Kidney (tissue), 14 donors: ENCODE data around the gene TECPR1. TPM values are rescaled to one million over a fixed set of nuclear protein-coding genes. Genes with fewer than 3 reads are reported as not detected.

Experiments used
- DNase-seq, 5 donors: peaks; one replicate each; pipeline ENCODE4 v3.0.0-alpha.2; 2013 to 2020
- FAIRE-seq: peaks from 2 replicates; lab custom pipeline; 2012; peaks lifted over from hg19 to GRCh38; lab: Jason Lieb, UNC
- H3K27ac ChIP-seq, 2 donors: one replicate each; pipeline ENCODE4 v1.7.0; 2013; ENCODE audit warnings: low read depth in 2 of 2, low read length in 2 of 2, inconsistent platforms in 1 of 2
- H3K27me3 ChIP-seq: one replicate; pipeline ENCODE4 v1.7.1; 2013; ENCODE audit warnings: low read length, inconsistent platforms; ENCODE audit not compliant: control insufficient read depth, insufficient read depth
- H3K36me3 ChIP-seq, 3 donors: one replicate each; pipeline versions ENCODE4 v1.7.0 to v1.7.1; 2013; ENCODE audit warnings: low read length in 3 of 3, control low read depth in 1 of 3, inconsistent platforms in 1 of 3; ENCODE audit not compliant: insufficient read depth in 3 of 3, control insufficient read depth in 2 of 3
- H3K4me1 ChIP-seq, 3 donors: one replicate each; pipeline versions ENCODE4 v1.7.0 to v1.7.1; 2013; ENCODE audit warnings: low read length in 3 of 3, inconsistent platforms in 1 of 3, low read depth in 1 of 3; ENCODE audit not compliant: control insufficient read depth in 2 of 3, insufficient read depth in 2 of 3
- H3K4me3 ChIP-seq, 3 donors: one replicate each; pipeline versions ENCODE4 v1.7.0 to v1.8.1; 2013; ENCODE audit warnings: low read length in 3 of 3, control low read depth in 1 of 3, inconsistent platforms in 1 of 3
- H3K9ac ChIP-seq, 3 donors: one replicate each; pipeline versions ENCODE4 v1.7.0 to v1.7.1; 2013; ENCODE audit warnings: low read length in 3 of 3, control low read depth in 1 of 3, inconsistent platforms in 1 of 3
- H3K9me3 ChIP-seq, 3 donors: one replicate each; pipeline versions ENCODE4 v1.7.0 to v1.7.1; 2013; ENCODE audit warnings: low read length in 3 of 3, control low read depth in 1 of 3, inconsistent platforms in 1 of 3; ENCODE audit not compliant: control insufficient read depth in 2 of 3, insufficient read depth in 1 of 3
- CTCF ChIP-seq: IDR thresholded peaks from 3 replicates; pipeline ENCODE4 v1.5.1; 2012; ENCODE audit warnings: mild to moderate bottlenecking, moderate library complexity, borderline replicate concordance; ENCODE audit not compliant: insufficient read depth; ENCODE audit errors: extremely low read depth
- intact Hi-C: fragments of 100-400 bp; cut with DNase I; formaldehyde crosslinking; loops from one replicate; pipeline ENCODE4 v1.11.1; 2022
- polyA plus RNA-seq: library from polyadenylated mRNA; stranded (reverse); fragments of 350-450 nt; fragmentation: Illumina TruSeq; extraction: RNeasy Lipid Tissue Mini Kit (QIAGEN cat#74804); gene quantifications from one replicate; pipeline ENCODE4 v1.2.3, GENCODE V29; 2014; ENCODE audit warnings: low read depth, low replicate concordance; ENCODE audit not compliant: insufficient read depth
- total RNA-seq: library from RNA; stranded (reverse); fragmentation: NEBNext Ultra II Directional; extraction: Animal tissue kit (Norgen Biotek cat#: 25700); gene quantifications from one replicate; pipeline ENCODE4 v1.2.1, GENCODE V29; 2021
- donor health status: control.
- donor health status: control.
- donor health status: control.
- donor health status: control.
- donor health status: control.
- donor health status: DM: yes; HTN: yes; CAD: no.
- donor health status: Normal renal cell carcinoma (clear cell type).

The TECPR1 gene
- total and polyA plus RNA-seq, 2 donors from 2014 or later = 5.1 to 39.5 TPM

DNA sequence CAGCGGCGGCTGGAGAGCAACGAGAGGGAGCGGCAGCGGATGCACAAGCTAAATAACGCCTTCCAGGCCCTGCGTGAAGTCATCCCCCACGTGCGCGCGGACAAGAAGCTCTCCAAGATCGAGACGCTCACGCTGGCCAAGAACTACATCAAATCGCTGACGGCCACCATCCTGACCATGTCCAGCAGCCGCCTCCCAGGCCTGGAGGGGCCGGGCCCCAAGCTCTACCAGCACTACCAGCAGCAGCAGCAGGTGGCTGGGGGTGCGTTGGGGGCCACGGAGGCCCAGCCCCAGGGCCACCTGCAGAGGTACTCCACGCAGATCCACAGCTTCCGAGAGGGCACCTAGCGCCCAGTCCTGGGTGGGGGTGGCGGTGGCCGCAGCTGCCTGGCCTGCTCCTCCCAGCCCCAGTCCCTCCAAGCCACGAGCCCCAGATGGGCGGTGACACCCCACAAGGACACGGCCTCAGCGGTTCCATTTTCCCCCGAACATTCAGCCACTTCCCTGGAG lies 39.4 kb downstream of the TECPR1 start:
- H3K9me3 ChIP-seq = no peaks in the 10 kb centered on the region
- no peak overlapping the region for H3K9ac ChIP-seq
- intact Hi-C loops = no loop called here
- peak in 1 of 5 donors; percentile 72 for DNase-seq
- no peak for FAIRE-seq
- no peaks in the 10 kb centered on the region for H3K36me3 ChIP-seq
- no peaks in the 10 kb centered on the region for H3K27me3 ChIP-seq
- no peak for TF ChIP-seq CTCF
- H3K27ac ChIP-seq = no peak overlapping the region
- no peaks in the 10 kb centered on the region for H3K4me1 ChIP-seq
- H3K4me3 ChIP-seq = no peak overlapping the region

- Histone ChIP-seq H3K9ac (no peak overlapping the region), H3K36me3 (no peaks in the 10 kb centered on the region), H3K27ac (no peak overlapping the region), H3K4me1 (no peaks in the 10 kb centered on the region), H3K9me3 (no peaks in the 10 kb centered on the region), H3K4me3 (peak overlapping the region in 1 of 3 donors; percentile 3), H3K27me3 (no peaks in the 10 kb centered on the region)
- no peak for TF ChIP-seq CTCF
- DNase-seq (peak in 1 of 5 donors; percentile 78), FAIRE-seq (no peak)
- intact Hi-C loops = no loop called here
These were observed 40.1 kb downstream of the TECPR1 start for GRCh38 chr7:98211676-98212531.

DNA sequence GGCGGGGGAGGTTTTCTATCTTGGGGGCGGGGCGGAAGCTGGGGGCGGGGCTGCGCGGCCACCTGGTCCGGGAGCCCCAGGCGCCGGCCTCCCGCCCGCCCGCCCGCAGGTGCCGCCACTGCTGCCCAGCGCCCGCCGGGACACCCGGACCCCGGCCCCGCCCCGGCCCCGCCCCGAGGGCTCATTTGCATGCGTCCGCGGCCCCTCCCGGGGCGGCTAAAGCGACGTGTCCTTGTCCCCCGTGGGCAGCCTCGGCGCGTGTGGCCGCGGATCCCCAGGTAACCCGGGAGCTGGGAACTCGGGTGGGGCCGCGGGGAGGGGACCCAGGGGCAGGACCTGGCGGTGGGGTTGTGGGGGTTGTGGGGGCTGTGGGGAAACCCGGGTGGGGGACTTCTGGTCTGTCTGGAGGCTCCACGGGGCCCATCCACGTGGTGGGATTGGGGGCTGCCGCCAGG lies 40.8 kb downstream of the TECPR1 start, which contains the start of gene BHLHA15:
Gene BHLHA15, plus strand, starts transcription at position 219 of the 455 bp plus-strand sequence. CDS start 871 bp downstream, outside the sequence.
- no peak within 1 kb of the TSS for H3K27ac ChIP-seq
- H3K9me3 ChIP-seq = no peaks in the 10 kb centered on the region
- no peak for FAIRE-seq
- H3K27me3 ChIP-seq = no peaks in the 10 kb centered on the region
- intact Hi-C loops = no loop called here
- peak in 4 of 5 donors; percentile 48 to 84 (median 66) for DNase-seq
- peaks cover 0 to 6% (median 0%) of the 10 kb centered on the region in 3 donors for H3K36me3 ChIP-seq
- H3K4me3 ChIP-seq = peak within 1 kb of the TSS in 1 of 3 donors; percentile 3
- H3K4me1 ChIP-seq = no peaks in the 10 kb centered on the region
- H3K9ac ChIP-seq = no peak within 1 kb of the TSS
- no peak for TF ChIP-seq CTCF
